Activated T-cell treated with anti-CD3 and anti-CD28 coated beads, Interleukin-2, amount 50 U/mL, for 4 hours (primary cell): ENCODE data around the gene CDC5L. TPM values are rescaled to one million over a fixed set of nuclear protein-coding genes. Genes with fewer than 3 reads are reported as not detected.

Source experiments
- ATAC-seq, 2 donors: fragments of 200-7000 bp; cut with Tn5 transposase; one replicate each; pipeline ENCODE4 v1.10.0; 2021
- DNase-seq: peaks from one replicate; pipeline ENCODE4 v3.0.0-alpha.2; 2020
- H3K27me3 Mint-ChIP-seq: one replicate; pipeline ENCODE4 v1.8.0; 2021; ENCODE audit warnings: low read depth, mixed read lengths
- H3K36me3 Mint-ChIP-seq: one replicate; pipeline ENCODE4 v1.8.0; 2022; ENCODE audit warnings: mixed read lengths; ENCODE audit not compliant: insufficient read depth
- H3K4me1 Mint-ChIP-seq: one replicate; pipeline ENCODE4 v1.8.0; 2021; ENCODE audit warnings: low read depth, mixed read lengths
- H3K4me3 Mint-ChIP-seq: one replicate; pipeline ENCODE4 v1.8.0; 2021; ENCODE audit warnings: mild to moderate bottlenecking, moderate library complexity, mixed read lengths
- H3K9me3 Mint-ChIP-seq: one replicate; pipeline ENCODE4 v1.8.0; 2021; ENCODE audit warnings: mixed read lengths
- total RNA-seq, 3 donors: library from RNA; stranded (reverse); gene quantifications; one replicate each; pipeline ENCODE4 v1.2.1, GENCODE V29; 2021

The CDC5L gene
- total RNA-seq, 3 donors from 2014 or later = 23.5 to 24.5 (median 23.9) TPM

DNA sequence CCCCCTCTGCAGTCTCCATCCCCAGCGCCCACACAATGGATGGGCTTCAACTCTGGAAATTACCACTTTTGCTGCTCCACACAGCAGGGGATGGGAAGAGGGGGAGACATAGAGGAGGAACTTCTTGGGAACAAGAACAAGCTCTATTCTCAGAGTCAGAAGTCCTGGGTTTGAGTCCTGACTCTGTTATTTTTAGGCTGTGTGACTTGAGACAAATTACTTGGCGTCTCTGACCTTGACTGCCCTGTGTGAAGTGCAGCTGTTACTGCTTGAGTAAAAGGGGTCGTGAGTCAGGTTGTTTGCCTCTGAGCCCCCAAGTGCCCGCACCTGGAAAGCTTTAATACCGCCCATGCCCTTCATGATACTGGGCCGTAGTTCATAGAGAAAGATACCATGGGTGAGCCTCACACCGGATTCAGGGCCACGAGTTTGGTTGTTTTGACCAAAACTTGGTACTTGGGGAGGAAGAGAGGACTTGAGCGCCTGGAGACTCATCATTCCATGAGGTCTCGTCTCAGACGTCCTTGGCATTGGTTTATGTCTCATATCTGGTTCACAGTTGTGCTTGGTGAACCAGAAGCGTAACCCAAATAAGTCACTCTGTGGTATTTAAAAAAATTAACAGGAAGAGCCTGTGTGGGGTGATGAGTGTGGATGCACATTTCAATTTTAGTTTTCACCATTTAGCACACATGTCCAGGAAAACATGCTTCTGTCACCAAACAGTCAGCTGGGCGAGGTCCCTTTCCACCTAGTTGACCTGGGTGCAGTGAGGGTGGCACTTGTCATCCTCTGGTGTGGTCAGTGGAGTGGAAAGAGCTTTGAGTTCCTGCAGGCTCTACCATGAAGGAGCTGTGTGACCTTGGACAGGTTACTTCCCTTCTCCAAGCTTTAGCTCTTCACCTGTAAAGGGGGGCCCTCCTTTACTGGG is 75.6 kb downstream of the CDC5L start:
- ATAC-seq (no peak), DNase-seq (no peak)
- H3K27me3 Mint-ChIP-seq = peaks cover 5% of the 10 kb centered on the region
- H3K4me1 Mint-ChIP-seq = no peaks in the 10 kb centered on the region
- no peaks in the 10 kb centered on the region for H3K9me3 Mint-ChIP-seq
- no peak overlapping the region for H3K4me3 Mint-ChIP-seq
- no peaks in the 10 kb centered on the region for H3K36me3 Mint-ChIP-seq

DNA sequence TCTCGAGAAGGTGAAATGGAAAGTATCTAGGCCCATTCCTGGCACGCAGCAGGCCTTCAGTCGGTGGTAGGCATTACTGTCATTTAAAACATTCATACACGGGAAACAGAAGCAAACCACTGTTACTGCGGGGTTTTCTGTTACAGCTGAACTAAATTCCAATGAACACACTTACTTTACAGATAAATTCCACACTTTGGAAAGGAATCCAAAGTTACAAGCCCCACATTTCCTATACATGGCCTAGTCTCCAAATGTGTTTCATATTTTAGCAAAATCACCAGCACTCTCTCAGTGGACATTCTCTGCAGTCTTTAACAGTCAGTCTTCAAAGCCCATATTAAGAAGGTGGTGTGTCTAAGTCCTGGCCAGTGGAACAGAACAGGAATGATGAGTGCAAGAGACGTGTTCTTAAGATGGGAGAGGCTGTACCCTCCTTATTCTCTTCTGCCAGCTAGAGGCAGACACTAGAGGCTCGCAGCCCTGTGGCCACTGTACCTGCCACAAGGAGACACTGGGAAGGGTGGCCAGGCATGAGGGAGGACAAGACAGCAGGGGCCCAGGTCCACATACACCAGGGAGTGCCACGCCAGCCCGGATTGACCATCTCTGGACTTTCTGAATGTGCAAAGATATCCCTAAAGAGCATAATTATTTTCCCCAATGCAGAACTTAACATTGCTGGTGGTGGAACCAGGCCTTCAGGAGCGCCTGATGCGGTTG is 76.4 kb downstream of the CDC5L start:
- DNase-seq (no peak), ATAC-seq (no peak)
- H3K4me3 Mint-ChIP-seq = no peak overlapping the region
- no peaks in the 10 kb centered on the region for H3K4me1 Mint-ChIP-seq
- no peaks in the 10 kb centered on the region for H3K36me3 Mint-ChIP-seq
- no peaks in the 10 kb centered on the region for H3K9me3 Mint-ChIP-seq
- H3K27me3 Mint-ChIP-seq = peaks cover 5% of the 10 kb centered on the region

DNA sequence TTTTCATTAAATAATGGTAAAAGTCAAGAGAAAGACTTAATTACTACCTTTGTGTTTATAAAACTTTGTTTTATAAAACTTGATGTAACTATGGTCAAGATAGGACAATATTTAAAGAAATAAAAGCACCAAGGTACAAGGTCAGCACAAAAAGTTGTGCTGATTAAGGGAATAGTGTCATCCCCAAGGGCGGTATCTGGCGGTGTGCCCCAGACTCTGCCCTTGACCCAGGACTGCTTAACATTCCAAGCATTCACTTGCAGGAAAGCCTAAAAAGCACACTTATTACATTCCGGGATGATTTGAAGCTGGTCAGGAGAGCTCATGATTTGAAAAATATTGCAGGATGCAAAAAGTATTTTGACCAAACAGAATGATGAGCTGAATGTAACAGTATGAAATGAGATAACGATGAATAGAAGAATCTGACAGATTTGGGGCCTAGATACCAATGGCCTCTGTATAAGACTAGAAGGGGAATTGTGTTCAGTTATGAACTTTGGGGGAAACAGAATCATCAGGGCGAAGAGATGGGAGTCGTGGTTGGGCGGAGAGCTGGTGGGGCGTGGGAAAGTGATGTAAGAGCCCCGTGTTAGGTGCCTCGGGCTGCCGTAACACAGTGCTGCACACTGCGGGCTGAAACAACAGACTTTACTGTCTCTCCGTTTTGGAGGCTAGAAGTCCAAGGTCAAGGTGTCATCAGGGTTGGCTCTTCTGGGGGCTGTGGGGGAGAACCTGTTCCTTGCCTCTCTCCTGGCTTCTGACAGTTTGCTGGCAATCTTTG is 77.2 kb downstream of the CDC5L start:
- Mint-ChIP-seq H3K4me3 (no peak overlapping the region), H3K9me3 (no peaks in the 10 kb centered on the region), H3K27me3 (peaks cover 5% of the 10 kb centered on the region), H3K36me3 (no peaks in the 10 kb centered on the region), H3K4me1 (no peaks in the 10 kb centered on the region)
- DNase-seq (no peak), ATAC-seq (no peak)

DNA sequence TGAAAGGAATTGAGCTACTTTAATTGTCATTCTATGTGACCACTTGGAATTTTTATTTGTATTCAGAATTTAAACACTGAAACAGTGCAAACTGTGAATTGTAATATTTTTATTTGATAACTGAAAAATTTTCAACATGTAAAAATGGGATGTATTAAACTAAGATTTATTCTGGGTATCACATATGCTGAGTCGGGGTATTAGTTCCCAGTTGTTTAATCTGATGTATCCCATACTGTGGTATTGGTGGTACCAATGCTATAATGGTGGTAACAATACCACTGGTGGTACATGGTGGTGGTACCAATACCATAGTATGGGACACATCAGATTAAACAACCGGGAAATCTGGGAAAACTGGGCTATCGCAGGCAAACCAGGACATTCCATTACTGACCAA is 79.4 kb downstream of the CDC5L start:
- Mint-ChIP-seq H3K36me3 (no peaks in the 10 kb centered on the region), H3K4me1 (no peaks in the 10 kb centered on the region), H3K4me3 (no peak overlapping the region), H3K27me3 (peaks cover 5% of the 10 kb centered on the region), H3K9me3 (no peaks in the 10 kb centered on the region)
- DNase-seq (no peak), ATAC-seq (no peak)

DNA sequence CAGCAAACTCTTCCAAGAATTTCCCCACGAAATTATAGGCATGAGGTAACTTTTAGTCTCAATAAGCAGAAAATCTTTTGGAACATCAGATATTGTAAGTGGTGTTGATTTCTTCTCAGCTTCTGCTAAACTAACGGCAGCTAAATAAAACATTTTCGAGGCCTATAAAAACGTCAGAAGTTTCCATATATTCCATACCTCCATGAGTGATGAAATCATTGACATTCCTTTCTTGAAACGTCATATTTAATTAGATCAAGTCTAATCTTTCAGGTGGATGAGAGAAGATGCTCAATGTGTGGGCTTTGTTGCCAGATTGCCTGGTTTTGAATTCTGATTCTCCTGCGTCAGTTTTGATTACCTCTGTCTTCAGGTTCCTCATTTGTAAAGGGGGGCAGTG is 81.3 kb downstream of the CDC5L start:
- DNase-seq = no peak
- no peaks in the 10 kb centered on the region for H3K4me1 Mint-ChIP-seq
- ATAC-seq = no peak

DNA sequence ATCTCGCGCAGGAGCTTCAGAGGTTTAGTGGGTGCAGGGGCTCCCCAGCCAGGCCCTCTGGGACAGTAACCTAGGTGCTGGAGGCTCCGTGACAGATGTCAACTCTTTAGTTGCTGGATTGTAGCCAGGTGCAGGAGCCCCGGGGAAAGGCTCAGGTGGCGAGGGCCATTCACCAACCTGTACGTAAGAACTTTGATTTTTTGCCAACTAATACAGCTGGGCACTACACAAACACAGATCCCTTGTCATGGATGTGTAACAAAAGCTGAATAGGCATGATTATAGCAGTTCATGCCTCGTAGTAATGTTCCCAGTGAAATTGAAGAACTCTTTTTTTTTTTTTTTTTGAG is 82.6 kb downstream of the CDC5L start:
- Mint-ChIP-seq H3K4me1 (peaks cover 2% of the 10 kb centered on the region), H3K4me3 (no peak overlapping the region), H3K27me3 (peaks cover 9% of the 10 kb centered on the region), H3K36me3 (no peaks in the 10 kb centered on the region), H3K9me3 (no peaks in the 10 kb centered on the region)
- peak in 1 of 2 donors; percentile 27 for ATAC-seq
- DNase-seq = no peak

More for the DNA sequence above, 81.3 kb downstream of the CDC5L start:
- Mint-ChIP-seq H3K4me3 (no peak overlapping the region), H3K9me3 (no peaks in the 10 kb centered on the region), H3K36me3 (no peaks in the 10 kb centered on the region), H3K27me3 (peaks cover 5% of the 10 kb centered on the region)

DNA sequence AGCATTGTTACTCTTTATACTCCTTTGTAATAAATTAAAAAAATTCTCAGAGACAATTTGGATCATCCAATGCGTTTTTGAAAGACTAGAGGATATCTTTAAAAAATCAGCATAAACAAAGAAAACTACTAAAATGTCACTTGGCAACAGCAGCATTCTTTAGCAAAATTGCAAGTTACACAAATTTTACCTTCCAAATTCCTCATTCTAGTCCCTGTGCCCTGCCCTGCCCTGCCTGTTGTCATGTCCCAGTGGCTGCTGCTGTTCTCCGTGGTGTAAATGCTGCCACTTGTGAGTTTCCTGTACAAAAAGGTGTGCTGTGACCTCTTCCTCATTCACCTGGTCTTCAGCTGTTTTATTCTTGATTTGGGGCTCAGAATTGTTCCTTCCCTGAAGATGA is 83.2 kb downstream of the CDC5L start:
- peaks cover 11% of the 10 kb centered on the region for H3K27me3 Mint-ChIP-seq
- H3K9me3 Mint-ChIP-seq = no peaks in the 10 kb centered on the region
- H3K4me1 Mint-ChIP-seq = peaks cover 3% of the 10 kb centered on the region
- H3K36me3 Mint-ChIP-seq = no peaks in the 10 kb centered on the region
- H3K4me3 Mint-ChIP-seq = no peak overlapping the region
- ATAC-seq = no peak
- no peak for DNase-seq

DNA sequence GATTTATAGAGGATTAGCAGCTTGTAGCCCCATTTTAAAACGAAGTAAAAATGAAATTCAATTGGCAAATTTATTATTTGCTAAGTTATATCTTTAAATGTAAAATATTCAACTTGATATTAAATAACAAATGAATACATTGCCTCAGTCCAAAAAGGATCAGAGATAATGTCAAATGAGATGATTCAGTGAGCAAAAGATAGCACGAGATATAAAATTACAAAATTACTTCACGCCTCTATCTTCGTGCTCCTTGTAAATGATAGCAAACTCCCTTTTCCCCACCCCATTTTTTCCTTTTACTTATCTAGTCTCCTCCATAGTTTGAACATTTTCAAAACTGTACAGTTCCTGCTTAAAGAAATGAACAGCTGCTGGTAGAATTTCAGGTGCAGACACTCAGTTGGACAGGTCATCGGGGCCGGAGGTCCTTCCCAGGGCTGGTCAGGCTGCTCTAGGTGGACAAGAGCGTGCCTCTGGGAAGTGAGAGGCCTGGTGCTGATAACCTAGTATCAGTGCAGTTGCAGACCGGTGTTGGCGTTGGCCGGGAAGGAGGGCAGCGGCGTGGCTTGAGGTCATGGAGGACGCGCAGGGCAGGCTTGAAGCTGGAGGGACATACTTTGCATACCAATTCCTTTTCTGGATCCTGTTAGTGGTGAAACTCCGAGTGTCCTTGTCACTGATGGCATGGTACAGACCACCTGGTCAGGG is 83.9 kb downstream of the CDC5L start:
- ATAC-seq = no peak
- no peak for DNase-seq
- Mint-ChIP-seq H3K9me3 (no peaks in the 10 kb centered on the region), H3K4me1 (peaks cover 5% of the 10 kb centered on the region), H3K36me3 (no peaks in the 10 kb centered on the region), H3K4me3 (no peak overlapping the region), H3K27me3 (peaks cover 11% of the 10 kb centered on the region)

DNA sequence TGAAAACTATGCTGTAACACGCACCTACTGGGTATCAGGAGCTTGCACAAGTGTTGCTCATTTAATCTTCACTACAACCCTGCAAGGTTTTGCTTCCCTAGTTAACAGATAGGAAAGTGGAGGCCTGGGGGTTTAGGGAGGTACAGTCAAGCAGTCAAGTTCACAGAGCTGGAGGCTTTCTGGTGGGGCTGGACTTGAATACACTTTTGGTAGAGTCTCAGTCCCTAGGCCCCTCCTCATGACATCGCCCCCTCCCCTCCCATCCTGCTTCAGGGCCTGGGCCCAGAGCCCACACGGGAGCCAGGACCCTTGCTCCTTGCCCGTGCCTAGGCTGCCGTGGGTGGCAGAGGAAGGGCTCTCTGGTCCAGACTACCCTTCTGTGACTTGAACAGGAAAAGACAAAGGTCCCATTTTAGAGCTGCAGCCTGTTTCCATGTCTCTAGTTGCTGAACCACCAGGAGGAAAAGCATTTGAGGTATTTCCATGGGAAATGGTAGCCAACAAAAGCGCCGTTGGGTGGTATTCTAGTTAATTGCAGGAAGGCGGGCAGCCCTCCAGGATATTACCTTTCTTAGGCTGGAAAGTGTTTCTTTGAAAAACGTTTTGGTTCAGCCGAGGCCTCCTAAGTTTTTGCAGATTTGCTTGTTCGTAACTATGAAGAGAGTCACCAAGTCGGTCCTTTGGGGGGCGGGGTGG is 84.9 kb downstream of the CDC5L start:
- Mint-ChIP-seq H3K27me3 (peaks cover 8% of the 10 kb centered on the region), H3K9me3 (no peaks in the 10 kb centered on the region), H3K4me1 (peaks cover 5% of the 10 kb centered on the region), H3K36me3 (no peaks in the 10 kb centered on the region), H3K4me3 (no peak overlapping the region)
- no peak for ATAC-seq
- DNase-seq = no peak

DNA sequence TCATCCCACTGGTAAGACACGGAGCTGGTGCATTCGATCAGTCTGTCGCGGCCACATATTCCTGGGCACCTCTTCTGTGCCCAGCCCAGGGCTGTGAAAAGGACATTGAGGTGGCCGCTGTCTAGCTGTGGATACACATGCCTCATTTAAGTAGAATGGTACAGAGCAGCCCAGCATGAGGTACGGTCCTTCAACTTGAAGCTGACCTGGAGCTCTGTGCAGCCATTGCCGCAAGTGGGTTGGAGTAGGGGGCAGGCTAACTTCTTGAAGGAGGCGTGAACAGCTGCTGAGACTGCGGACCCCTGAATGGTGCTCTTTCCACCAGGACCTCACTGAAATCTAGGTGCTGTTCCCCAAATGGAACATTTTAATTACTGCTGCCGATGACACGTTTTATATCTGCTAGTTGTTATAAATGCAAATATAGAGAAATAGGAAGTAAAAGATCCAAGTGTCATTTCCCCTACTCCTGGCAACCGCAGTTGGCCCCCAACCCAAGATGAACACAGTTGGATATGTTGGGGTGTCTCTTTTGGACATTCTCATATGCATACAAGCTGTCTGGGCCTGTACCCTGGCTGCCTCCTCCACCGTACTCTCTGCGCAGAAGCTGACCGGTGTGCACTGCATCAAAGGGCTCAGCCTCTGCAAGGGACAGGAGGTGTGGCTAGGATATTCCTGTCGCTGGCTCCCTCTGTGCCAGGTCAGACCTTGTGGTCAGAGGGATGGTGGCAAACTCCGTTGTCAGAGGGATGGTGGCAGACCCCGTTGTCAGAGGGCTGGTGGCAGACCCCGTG is 86.1 kb downstream of the CDC5L start:
- Mint-ChIP-seq H3K4me1 (peaks cover 5% of the 10 kb centered on the region), H3K9me3 (no peaks in the 10 kb centered on the region), H3K4me3 (no peak overlapping the region), H3K27me3 (peaks cover 5% of the 10 kb centered on the region), H3K36me3 (no peaks in the 10 kb centered on the region)
- DNase-seq (no peak), ATAC-seq (no peak)

DNA sequence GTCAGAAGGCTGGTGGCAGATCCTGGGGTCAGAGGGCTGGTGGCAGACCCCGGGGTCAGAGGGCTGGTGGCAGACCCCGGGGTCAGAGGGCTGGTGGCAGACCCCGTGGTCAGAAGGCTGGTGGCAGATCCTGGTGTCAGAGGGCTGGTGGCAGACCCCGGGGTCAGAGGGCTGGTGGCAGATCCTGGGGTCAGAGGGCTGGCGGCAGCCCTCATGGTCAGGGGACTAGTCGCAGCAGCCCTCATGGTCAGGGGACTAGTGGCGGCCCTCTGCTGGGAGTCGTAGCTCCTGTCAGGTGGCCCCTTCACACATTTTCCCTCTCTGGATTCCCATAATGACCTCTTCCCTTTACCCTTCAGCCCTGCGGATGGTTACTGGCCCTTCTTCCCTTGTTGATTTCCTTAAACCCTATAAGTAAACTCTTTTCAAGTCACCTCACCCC is 86.7 kb downstream of the CDC5L start:
- Mint-ChIP-seq H3K4me3 (no peak overlapping the region), H3K4me1 (peaks cover 5% of the 10 kb centered on the region), H3K36me3 (no peaks in the 10 kb centered on the region), H3K27me3 (peaks cover 5% of the 10 kb centered on the region), H3K9me3 (no peaks in the 10 kb centered on the region)
- DNase-seq = no peak
- ATAC-seq = no peak

DNA sequence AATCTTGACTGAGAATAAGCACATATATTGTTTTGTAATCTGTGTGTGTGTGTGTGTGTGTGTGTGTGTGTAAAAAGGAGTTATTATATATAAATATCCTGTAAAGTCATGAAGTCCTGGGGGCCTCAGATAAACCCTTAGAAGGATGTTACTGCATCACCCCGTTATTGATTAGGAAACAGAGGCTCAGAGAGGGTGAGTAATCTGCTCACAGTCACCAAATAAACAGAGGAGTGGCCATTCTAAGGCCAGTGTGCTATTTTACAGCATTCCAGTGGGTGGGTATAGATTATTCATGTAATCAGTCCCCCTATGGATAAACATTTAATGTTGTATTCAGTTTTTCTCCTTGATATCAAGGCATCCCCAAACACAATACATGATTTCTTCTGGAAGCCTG is 87.1 kb downstream of the CDC5L start:
- no peaks in the 10 kb centered on the region for H3K36me3 Mint-ChIP-seq
- no peaks in the 10 kb centered on the region for H3K9me3 Mint-ChIP-seq
- no peak overlapping the region for H3K4me3 Mint-ChIP-seq
- peaks cover 5% of the 10 kb centered on the region for H3K27me3 Mint-ChIP-seq
- no peak for ATAC-seq
- DNase-seq = no peak
- peaks cover 5% of the 10 kb centered on the region for H3K4me1 Mint-ChIP-seq

DNA sequence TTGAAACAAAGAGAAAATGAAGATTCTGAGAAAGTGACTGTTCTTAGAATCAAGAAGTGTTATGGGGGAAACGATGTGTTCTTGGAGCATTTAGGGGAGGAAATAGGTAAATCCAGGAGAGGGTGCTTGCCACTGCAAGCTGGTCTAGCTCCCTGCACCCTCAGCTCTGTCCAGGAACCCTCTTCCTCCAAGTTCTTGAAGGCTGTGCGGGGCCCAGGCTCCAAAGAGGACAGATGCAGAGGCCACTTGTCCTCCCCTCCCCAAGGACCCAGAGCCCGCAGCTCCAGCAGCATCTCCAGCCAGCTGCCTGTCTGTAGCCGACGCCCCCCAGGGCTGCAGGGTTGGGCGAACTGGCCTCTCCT is 87.9 kb downstream of the CDC5L start:
- Mint-ChIP-seq H3K4me3 (no peak overlapping the region), H3K4me1 (peaks cover 5% of the 10 kb centered on the region), H3K36me3 (no peaks in the 10 kb centered on the region), H3K27me3 (peaks cover 5% of the 10 kb centered on the region), H3K9me3 (no peaks in the 10 kb centered on the region)
- no peak for DNase-seq
- ATAC-seq = peak; percentile 29 to 39
